ENCODE data around the gene AKAP3. TPM values are rescaled to one million over a fixed set of nuclear protein-coding genes. Genes with fewer than 3 reads are reported as not detected.

The AKAP3 gene
- polyA plus RNA-seq, 2 of the 4 experiments (the other 2 are of a cell fraction), result 0.37 to 0.59 TPM

GRCh38 chr12:4610481-4610880 is 38.4 kb downstream of the AKAP3 start:
- 69% methylated on average over 4 of the region's 4 CpGs for WGBS (ENCODE audit: missing lambda C conversion rate)
- Histone ChIP-seq H3K27ac (no peak overlapping the region), H3K4me2 (no peak overlapping the region), H3K4me3 (no peak overlapping the region), H3K9me3 (no peaks in the 10 kb centered on the region), H3K4me1 (peaks cover 5% of the 10 kb centered on the region; the same call in 1 of the 3 replicates)
- FAIRE-seq, result no peak
- POLR2A ChIA-PET, result no interaction called here
- ATAC-seq, result no peak
- no peak for DNase-seq (ENCODE audit: low read depth in 1 of 2, low spot score in 1 of 2)
- no peak for TF ChIP-seq MAFK (IDR thresholded peaks at IDR 0.05; ENCODE audit: partially characterized antibody)
- no peak for TF ChIP-seq ZC3H11A (IDR thresholded peaks at IDR 0.05)
- TF ChIP-seq NPAS2 (CRISPR knock-in tag; IDR thresholded peaks at IDR 0.05; ENCODE audit: borderline replicate concordance), result no peak
- TF ChIP-seq BHLHE40 (IDR thresholded peaks at IDR 0.05; ENCODE audit: low read depth, low read length), result no peak
- TF ChIP-seq ZNF302 (CRISPR knock-in tag; IDR thresholded peaks at IDR 0.05), result no peak
- TF ChIP-seq HOXB5 (CRISPR knock-in tag; IDR thresholded peaks at IDR 0.05), result no peak
- TF ChIP-seq CHD2 (IDR thresholded peaks at IDR 0.05; ENCODE audit: low read length, partially characterized antibody), result no peak
- TF ChIP-seq, protein P1, sequence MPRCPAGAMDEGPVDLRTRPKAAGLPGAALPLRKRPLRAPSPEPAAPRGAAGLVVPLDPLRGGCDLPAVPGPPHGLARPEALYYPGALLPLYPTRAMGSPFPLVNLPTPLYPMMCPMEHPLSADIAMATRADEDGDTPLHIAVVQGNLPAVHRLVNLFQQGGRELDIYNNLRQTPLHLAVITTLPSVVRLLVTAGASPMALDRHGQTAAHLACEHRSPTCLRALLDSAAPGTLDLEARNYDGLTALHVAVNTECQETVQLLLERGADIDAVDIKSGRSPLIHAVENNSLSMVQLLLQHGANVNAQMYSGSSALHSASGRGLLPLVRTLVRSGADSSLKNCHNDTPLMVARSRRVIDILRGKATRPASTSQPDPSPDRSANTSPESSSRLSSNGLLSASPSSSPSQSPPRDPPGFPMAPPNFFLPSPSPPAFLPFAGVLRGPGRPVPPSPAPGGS (IDR thresholded peaks at IDR 0.05), result no peak
- no peak for TF ChIP-seq HOXB13 (CRISPR knock-in tag; IDR thresholded peaks at IDR 0.05; ENCODE audit: low read depth)
- TF ChIP-seq ZSCAN20 (CRISPR knock-in tag; IDR thresholded peaks at IDR 0.05), result no peak
- CTCF ChIA-PET, result interaction anchor here (0.7 to 2.0 kb wide), 4 partner anchors 25 to 248 kb away, joined by 3 to 8 read pairs (median 4); no protein-coding TSS in a partner anchor

DNA sequence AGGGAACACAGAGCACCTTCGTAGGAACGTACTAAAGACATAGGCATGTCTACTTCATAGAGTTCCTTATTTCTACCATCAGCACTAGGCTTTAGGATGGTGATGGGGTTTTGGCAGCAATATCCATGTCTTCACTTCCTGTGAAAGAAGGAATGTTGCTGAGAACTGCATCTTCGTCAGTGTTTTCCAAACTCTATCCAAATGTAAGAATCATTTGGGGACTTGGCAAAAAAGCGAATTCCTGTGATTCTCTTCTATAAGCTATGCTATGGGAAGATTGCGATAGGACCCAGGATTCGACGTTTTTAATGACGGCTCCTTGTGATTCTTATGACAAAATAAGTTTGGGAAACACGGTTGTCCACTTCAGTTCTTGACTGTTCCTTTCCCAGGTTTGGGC is 39.8 kb downstream of the AKAP3 start:
- Histone ChIP-seq H3K4me2 (no peak overlapping the region), H3K4me3 (no peak overlapping the region), H3K4me1 (peaks cover 5% of the 10 kb centered on the region; the same call in 1 of the 3 replicates), H3K9me3 (no peaks in the 10 kb centered on the region), H3K27ac (no peak overlapping the region)
- CTCF ChIA-PET, result no interaction called here
- ATAC-seq (no peak), FAIRE-seq (no peak), DNase-seq (ENCODE audit: low read depth in 1 of 2, low spot score in 1 of 2) (no peak)
- TF ChIP-seq POLR2A (IDR thresholded peaks at IDR 0.05; ENCODE audit: low read length), result no peak
- no peak for TF ChIP-seq HES2 (IDR thresholded peaks at IDR 0.05)
- no peak for TF ChIP-seq RARB (CRISPR knock-in tag; IDR thresholded peaks at IDR 0.05)
- TF ChIP-seq, protein P2, sequence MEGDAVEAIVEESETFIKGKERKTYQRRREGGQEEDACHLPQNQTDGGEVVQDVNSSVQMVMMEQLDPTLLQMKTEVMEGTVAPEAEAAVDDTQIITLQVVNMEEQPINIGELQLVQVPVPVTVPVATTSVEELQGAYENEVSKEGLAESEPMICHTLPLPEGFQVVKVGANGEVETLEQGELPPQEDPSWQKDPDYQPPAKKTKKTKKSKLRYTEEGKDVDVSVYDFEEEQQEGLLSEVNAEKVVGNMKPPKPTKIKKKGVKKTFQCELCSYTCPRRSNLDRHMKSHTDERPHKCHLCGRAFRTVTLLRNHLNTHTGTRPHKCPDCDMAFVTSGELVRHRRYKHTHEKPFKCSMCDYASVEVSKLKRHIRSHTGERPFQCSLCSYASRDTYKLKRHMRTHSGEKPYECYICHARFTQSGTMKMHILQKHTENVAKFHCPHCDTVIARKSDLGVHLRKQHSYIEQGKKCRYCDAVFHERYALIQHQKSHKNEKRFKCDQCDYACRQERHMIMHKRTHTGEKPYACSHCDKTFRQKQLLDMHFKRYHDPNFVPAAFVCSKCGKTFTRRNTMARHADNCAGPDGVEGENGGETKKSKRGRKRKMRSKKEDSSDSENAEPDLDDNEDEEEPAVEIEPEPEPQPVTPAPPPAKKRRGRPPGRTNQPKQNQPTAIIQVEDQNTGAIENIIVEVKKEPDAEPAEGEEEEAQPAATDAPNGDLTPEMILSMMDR (IDR thresholded peaks at IDR 0.05), result no peak
- no peak for TF ChIP-seq BHLHE40 (IDR thresholded peaks at IDR 0.05; ENCODE audit: low read depth, low read length)
- no peak for TF ChIP-seq FOSL2 (IDR thresholded peaks at IDR 0.05)
- TF ChIP-seq FOSL2 (CRISPR knock-in tag; IDR thresholded peaks at IDR 0.05), result no peak
- no peak for TF ChIP-seq MAZ (IDR thresholded peaks at IDR 0.05; ENCODE audit: borderline replicate concordance, low read depth, low read length)
- TF ChIP-seq HOXB13 (CRISPR knock-in tag; IDR thresholded peaks at IDR 0.05; ENCODE audit: low read depth), result no peak
- TF ChIP-seq POLR2AphosphoS2 (conservative IDR thresholded peaks at IDR 0.05; ENCODE audit: low read length), result no peak
- TF ChIP-seq, protein P3, sequence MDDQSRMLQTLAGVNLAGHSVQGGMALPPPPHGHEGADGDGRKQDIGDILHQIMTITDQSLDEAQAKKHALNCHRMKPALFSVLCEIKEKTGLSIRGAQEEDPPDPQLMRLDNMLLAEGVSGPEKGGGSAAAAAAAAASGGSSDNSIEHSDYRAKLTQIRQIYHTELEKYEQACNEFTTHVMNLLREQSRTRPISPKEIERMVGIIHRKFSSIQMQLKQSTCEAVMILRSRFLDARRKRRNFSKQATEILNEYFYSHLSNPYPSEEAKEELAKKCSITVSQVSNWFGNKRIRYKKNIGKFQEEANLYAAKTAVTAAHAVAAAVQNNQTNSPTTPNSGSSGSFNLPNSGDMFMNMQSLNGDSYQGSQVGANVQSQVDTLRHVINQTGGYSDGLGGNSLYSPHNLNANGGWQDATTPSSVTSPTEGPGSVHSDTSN (IDR thresholded peaks at IDR 0.05), result no peak
- POLR2A ChIA-PET, result no interaction called here
- 90% methylated on average over 9 of the region's 9 CpGs for WGBS (ENCODE audit: missing lambda C conversion rate)

DNA sequence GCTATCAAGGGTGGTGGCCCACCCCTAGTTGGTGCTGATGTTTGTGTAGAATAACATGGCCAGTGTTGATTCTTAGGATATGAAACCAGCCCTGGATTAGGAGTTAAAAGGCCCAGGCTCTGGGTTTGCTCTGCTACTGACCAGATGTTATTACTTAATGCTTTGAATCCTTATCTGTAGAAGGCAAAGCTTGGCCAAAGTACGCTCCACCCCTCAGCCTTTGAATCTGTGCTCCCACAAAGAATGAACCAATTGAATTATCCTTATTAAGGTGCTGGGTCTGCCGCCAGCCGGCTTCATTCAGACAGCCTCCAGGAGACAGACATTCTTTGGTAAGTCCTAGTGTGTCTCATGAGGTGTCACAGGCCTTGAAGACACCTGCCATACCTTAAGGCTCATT is 41.8 kb downstream of the AKAP3 start:
- H3K27ac ChIP-seq, result no peak overlapping the region
- CTCF ChIA-PET, result no interaction called here
- no peaks in the 10 kb centered on the region for H3K9me3 ChIP-seq
- WGBS (ENCODE audit: missing lambda C conversion rate), result 87% methylated on average over 3 of the region's 3 CpGs
- no peak overlapping the region for H3K4me2 ChIP-seq
- DNase-seq (ENCODE audit: low read depth in 1 of 2, low spot score in 1 of 2) (no peak), FAIRE-seq (no peak), ATAC-seq (no peak)
- H3K4me1 ChIP-seq, result peaks cover 5% of the 10 kb centered on the region; the same call in 1 of the 3 replicates
- no peak overlapping the region for H3K4me3 ChIP-seq
- POLR2A ChIA-PET, result no interaction called here
- no peak for TF ChIP-seq JUNB (IDR thresholded peaks at IDR 0.05)
- TF ChIP-seq BHLHE40 (IDR thresholded peaks at IDR 0.05; ENCODE audit: low read depth, low read length), result no peak
- TF ChIP-seq, protein P4, sequence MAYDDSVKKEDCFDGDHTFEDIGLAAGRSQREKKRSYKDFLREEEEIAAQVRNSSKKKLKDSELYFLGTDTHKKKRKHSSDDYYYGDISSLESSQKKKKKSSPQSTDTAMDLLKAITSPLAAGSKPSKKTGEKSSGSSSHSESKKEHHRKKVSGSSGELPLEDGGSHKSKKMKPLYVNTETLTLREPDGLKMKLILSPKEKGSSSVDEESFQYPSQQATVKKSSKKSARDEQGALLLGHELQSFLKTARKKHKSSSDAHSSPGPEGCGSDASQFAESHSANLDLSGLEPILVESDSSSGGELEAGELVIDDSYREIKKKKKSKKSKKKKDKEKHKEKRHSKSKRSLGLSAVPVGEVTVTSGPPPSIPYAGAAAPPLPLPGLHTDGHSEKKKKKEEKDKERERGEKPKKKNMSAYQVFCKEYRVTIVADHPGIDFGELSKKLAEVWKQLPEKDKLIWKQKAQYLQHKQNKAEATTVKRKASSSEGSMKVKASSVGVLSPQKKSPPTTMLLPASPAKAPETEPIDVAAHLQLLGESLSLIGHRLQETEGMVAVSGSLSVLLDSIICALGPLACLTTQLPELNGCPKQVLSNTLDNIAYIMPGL (CRISPR knock-in tag; IDR thresholded peaks at IDR 0.05; ENCODE audit: borderline replicate concordance), result no peak
- TF ChIP-seq, protein P5, sequence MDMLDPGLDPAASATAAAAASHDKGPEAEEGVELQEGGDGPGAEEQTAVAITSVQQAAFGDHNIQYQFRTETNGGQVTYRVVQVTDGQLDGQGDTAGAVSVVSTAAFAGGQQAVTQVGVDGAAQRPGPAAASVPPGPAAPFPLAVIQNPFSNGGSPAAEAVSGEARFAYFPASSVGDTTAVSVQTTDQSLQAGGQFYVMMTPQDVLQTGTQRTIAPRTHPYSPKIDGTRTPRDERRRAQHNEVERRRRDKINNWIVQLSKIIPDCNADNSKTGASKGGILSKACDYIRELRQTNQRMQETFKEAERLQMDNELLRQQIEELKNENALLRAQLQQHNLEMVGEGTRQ (IDR thresholded peaks at IDR 0.05), result no peak
- TF ChIP-seq TFCP2L1 (CRISPR knock-in tag; IDR thresholded peaks at IDR 0.05), result no peak
- TF ChIP-seq POLR2A (IDR thresholded peaks at IDR 0.05; ENCODE audit: low read length), result no peak
- no peak for TF ChIP-seq MAZ (IDR thresholded peaks at IDR 0.05; ENCODE audit: borderline replicate concordance, low read depth, low read length)
